Islet precursor cell (in vitro differentiated cells): ENCODE data around the gene SLC17A6.

ENCODE experiments used
- DNase-seq: peaks from one replicate; pipeline ENCODE4 v3.0.0-alpha.2; 2018

SLC17A6 gene

DNA sequence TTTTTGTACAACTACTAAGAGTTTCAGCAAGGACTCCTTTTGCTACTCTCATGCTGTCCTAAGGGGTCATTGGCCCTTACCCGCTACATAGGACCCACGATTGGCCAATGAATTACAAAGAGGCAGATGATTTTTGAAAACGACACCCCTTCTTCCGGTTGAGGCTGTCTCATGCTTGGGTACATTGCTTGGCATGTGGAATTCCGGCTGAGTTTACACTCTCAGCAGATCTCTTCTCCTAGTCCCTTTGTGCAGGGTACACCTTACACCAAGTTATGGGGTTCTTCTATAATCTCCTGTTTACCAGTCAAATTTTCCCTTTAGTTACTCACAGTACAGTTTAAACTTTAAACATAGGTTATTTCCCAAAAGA is 52.1 kb downstream of the SLC17A6 start:
- DNase-seq: no peak

DNA sequence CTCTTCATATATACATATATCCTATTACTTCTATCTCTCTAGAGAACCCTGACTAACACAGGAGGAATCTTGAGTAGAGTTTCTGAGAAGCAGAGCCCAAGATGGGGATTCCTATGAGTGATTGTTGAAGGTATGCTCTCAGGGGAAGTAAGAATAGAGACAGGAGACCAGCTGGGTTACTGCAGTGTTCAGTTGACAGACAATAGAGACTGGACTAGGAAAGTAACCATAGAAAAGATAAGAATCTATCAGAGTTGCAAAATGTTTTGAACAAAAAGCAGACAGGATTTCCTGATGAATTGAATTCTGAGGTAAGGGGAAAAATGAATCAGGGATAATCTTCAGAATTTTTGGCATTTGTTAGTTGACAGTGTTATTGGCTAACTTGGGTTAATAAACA is 54.4 kb downstream of the SLC17A6 start:
- DNase-seq: no peak

DNA sequence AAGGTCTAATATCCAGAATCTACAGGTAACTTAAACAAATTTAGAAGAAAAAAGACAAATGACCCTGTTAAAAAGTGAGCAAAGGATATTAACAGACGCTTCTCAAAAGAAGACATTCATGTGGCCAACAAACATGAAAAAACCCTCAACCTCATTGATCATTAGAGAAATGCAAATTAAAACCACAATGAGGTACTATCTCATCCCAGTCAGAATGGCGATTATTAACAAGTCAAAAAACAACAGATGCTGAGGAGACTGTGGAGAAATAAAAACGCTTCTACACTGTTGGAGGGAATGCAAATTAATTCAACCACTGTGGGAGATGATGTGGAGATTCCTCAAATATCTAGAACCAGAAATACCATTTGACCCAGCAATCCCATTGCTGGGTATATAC is 67.2 kb downstream of the SLC17A6 start:
- DNase-seq: no peak

DNA sequence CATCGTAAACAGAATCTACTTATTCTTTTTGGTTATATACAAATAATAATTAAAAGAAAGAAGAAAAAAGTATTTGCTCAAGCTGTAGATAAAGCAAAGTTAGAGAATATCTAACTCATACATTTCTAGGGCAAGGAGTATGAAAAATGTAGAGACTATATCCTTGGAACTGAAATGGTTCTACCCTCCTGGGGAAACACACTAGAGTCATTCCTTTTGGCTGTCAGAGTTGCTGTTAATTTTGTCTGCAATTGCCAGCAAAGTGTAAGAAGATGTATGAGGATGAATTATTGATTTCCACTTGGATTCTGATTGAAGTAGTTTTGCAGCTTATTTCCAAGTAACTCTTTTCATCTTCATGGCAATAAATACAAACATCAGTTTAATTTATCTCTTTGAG is 69.1 kb downstream of the SLC17A6 start:
- DNase-seq: no peak

DNA sequence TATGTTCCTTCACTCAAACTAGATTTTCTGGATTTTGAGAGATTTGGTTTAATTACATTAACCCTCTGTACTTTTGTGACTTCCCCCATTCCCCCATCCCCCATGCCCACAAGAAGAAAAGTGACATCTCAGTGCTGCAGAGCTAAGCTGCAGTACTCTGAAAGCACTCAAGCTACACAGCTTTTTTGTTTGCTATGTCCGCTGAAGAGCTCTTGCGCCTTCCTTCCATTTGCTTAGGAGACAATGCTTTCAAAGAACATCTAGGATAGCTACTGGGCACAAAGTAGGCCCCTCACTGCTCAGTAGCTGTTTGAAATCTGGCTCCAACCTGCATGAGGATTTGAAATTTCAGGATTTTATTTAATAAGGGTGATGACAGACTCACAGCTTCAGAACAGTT is 69.7 kb downstream of the SLC17A6 start:
- DNase-seq: no peak

DNA sequence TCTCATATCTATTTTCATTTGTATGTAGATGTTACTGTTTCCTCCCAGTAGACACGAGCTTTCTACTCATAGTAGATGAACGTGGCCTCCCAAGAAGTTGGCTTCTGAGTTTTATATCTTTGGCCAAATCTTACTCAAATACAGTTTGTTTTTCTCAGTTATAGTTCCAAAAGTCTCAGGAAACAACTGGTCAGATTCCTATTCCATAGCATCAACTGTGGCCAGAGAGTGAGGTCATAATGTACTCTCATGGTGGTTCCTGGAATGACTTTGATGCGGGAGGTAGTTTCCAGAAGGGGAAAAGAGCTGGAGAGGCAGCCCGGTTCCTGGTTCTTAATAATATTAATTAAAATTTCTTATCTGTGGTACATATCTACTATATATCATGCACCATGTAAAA is 77.3 kb downstream of the SLC17A6 start:
- DNase-seq: no peak

DNA sequence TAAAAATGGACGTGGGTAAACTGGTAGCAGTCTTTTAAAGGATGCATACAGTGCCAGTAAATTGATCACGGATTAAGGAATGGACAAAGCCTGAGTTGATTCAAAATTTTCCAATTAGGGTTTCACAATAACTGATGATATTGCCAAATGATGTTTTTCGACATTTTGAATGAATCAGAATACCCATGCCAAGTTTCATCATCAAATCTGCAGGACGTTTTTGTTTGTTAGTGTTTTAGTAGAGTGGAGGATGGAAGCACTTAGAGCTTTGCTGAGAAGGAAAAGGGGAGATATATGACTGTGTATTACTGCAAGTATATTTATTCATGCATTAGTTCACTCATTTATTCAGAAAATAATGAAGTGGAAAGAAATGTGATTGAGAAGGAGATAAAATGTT is 78.3 kb downstream of the SLC17A6 start:
- no peak for DNase-seq

DNA sequence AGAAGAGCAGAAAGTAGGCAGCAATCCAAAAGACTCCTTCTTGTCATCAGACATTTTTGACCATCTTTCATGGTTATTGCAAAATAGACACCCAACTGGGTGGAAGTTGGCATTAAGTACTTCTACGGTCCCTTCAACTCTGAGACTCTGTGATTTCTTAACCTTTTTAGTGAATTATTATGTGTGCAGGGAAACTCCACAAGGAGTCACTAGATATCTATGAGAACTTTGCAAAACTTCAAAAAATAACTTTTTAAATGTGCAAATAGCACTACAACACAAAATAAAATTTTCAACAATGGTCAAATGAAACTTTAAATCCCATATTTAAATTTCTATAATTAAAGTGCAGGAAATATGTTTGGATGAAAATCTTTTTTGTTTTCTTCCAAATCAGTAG is 88.7 kb downstream of the SLC17A6 start:
- no peak for DNase-seq
